Measurements from ENCODE around the gene VTI1A.

GRCh38 chr10:112536663-112537062 lies 89.6 kb downstream of the VTI1A start:
- TF ChIP-seq CTCF (IDR thresholded peaks at IDR 0.05; ENCODE audit: low read depth, low read length), result no peak
- no peak for TF ChIP-seq POLR2A (IDR thresholded peaks at IDR 0.05; ENCODE audit: extremely low read depth, insufficient read length)
- TF ChIP-seq, protein P1, sequence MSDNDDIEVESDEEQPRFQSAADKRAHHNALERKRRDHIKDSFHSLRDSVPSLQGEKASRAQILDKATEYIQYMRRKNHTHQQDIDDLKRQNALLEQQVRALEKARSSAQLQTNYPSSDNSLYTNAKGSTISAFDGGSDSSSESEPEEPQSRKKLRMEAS (IDR thresholded peaks at IDR 0.05; ENCODE audit: low read depth, low read length), result no peak

Data from NB4 (cell line).